ENCODE data around the gene COMP.

DNA sequence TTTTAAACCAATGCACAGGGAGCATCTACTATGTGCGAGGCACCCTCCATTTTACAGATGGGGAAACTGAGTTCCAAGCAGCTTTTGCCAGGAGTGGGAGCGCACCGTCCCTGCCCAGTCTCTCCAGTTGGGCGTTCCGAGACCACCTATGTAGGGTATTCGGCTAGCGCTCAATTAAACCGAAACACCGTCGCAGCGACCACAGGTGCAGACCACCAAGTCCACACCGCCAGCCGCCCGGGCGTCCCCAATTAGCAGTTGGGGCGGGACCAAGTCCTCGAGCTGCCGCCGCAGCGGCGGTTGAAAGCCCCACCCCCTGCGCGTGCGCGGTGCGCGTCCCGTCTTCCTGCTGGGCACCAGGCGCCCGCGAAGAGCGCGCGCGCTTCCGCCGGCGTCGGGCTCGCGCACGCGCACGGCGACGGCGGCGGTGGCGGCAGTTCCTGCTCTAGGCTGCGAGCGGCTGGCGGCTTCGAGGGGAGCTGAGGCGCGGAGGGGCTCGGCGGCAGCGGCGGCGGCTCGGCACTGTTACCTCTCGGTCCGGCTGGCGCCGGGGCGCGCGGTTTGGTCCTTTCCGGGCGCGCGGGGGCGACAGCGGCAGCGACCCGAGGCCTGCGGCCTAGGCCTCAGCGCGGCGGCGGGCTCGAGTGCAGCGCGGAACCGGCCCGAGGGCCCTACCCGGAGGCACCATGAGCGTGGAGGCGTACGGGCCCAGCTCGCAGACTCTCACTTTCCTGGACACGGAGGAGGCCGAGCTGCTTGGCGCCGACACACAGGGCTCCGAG lies 40.6 kb upstream of the COMP start, which contains the start of gene UPF1:
- TF ChIP-seq, protein P1, sequence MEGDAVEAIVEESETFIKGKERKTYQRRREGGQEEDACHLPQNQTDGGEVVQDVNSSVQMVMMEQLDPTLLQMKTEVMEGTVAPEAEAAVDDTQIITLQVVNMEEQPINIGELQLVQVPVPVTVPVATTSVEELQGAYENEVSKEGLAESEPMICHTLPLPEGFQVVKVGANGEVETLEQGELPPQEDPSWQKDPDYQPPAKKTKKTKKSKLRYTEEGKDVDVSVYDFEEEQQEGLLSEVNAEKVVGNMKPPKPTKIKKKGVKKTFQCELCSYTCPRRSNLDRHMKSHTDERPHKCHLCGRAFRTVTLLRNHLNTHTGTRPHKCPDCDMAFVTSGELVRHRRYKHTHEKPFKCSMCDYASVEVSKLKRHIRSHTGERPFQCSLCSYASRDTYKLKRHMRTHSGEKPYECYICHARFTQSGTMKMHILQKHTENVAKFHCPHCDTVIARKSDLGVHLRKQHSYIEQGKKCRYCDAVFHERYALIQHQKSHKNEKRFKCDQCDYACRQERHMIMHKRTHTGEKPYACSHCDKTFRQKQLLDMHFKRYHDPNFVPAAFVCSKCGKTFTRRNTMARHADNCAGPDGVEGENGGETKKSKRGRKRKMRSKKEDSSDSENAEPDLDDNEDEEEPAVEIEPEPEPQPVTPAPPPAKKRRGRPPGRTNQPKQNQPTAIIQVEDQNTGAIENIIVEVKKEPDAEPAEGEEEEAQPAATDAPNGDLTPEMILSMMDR (IDR thresholded peaks at IDR 0.05), result no peak
- TF ChIP-seq ZFX (IDR thresholded peaks at IDR 0.05; ENCODE audit: borderline replicate concordance), result peak; percentile 89

Measured in 22Rv1 (cell line).